ENCODE measurements around the gene LRP8. TPM values are rescaled to one million over a fixed set of nuclear protein-coding genes. Genes with fewer than 3 reads are reported as not detected.

LRP8 gene
- total and polyA plus RNA-seq, 2 donors (not counting 3 experiments of a cell fraction or from before 2014, with no cell fraction given), result 40.9 to 62.2 TPM

GRCh38 chr1:53359225-53359933 is 31.5 kb upstream of the LRP8 start:
- ChIA-PET POLR2A (no interaction called here), CTCF (interaction anchor here (1.0 kb wide), 1 partner anchor 81 kb away, joined by 3 read pairs; no protein-coding TSS in a partner anchor)
- Histone ChIP-seq H3K4me1 (ENCODE audit: control insufficient read depth, extremely low read depth, insufficient read depth, low read length) (no peaks in the 10 kb centered on the region), H3K27me3 (ENCODE audit: control insufficient read depth in 2 of 2, insufficient read depth in 2 of 2, low read length in 2 of 2) (peaks cover 0 to 15% of the 10 kb centered on the region in 2 experiments), H3K9me1 (replicated peaks; ENCODE audit: control insufficient read depth, extremely low read depth, insufficient read depth, low read length) (no peaks in the 10 kb centered on the region), H3K9ac (replicated peaks; ENCODE audit: extremely low read depth, insufficient read depth, low read length) (no peak overlapping the region), H3K79me2 (ENCODE audit: control insufficient read depth, insufficient read depth, low read length) (no peaks in the 10 kb centered on the region), H3K4me3 (replicated peaks in 1 of 3; ENCODE audit: insufficient read depth in 1 of 3, low read depth in 1 of 3, low read length in 3 of 3) (no peak overlapping the region), H3K4me2 (ENCODE audit: insufficient read depth, low read length) (no peak overlapping the region), H2AFZ (ENCODE audit: low read depth, low read length) (no peak overlapping the region), H3K36me3 (ENCODE audit: control insufficient read depth in 2 of 2, extremely low read depth in 1 of 2, insufficient read depth in 2 of 2, low read length in 2 of 2) (no peaks in the 10 kb centered on the region), H3K27ac (ENCODE audit: insufficient read depth, low read depth, low read length) (no peak overlapping the region), H4K20me1 (replicated peaks; ENCODE audit: control insufficient read depth, extremely low read depth, insufficient read depth, low read length) (no peaks in the 10 kb centered on the region), H3K9me3 (replicated peaks; ENCODE audit: control insufficient read depth, insufficient read depth, low read length) (no peaks in the 10 kb centered on the region)
- FAIRE-seq (no peak), DNase-seq (ENCODE audit: low read depth, low spot score) (no peak)
- no peak for TF ChIP-seq GATA2 (IDR thresholded peaks at IDR 0.05; ENCODE audit: insufficient read depth, insufficient read length, low read depth, low read length)
- TF ChIP-seq POLR2AphosphoS5 (IDR thresholded peaks at IDR 0.05; ENCODE audit: insufficient read depth, low read depth, low read length), result no peak
- no peak for TF ChIP-seq MYC (IDR thresholded peaks at IDR 0.05; ENCODE audit: low read depth, low read length)
- TF ChIP-seq FOS (IDR thresholded peaks at IDR 0.05; ENCODE audit: borderline replicate concordance, insufficient read depth, low read length), result no peak
- no peak for TF ChIP-seq EZH2 (IDR thresholded peaks at IDR 0.05; ENCODE audit: borderline replicate concordance, low read depth, low read length, severe bottlenecking)
- no peak for TF ChIP-seq MAX (IDR thresholded peaks at IDR 0.05; ENCODE audit: insufficient read depth, insufficient read length)
- no peak for TF ChIP-seq JUN (IDR thresholded peaks at IDR 0.05; ENCODE audit: borderline replicate concordance, insufficient read depth, insufficient read length, low read depth)
- TF ChIP-seq POLR2A (IDR thresholded peaks at IDR 0.05; ENCODE audit: low read depth, low read length), result no peak
- no peak for TF ChIP-seq CTCF (IDR thresholded peaks at IDR 0.05; ENCODE audit: extremely low read depth in 1 of 2, insufficient read depth in 1 of 2, low read depth in 1 of 2, low read length in 2 of 2)
- dilution Hi-C loops (cut with MboI; ENCODE audit: extremely low pct_ligation_motif_present, low sequenced_read_pairs), result no loop called here
- BruUV-seq (replicated peaks), result no TSS peak
- intact Hi-C loops (cut with micrococcal nuclease), result no loop called here
